MM.1S (cell line): ENCODE data around the gene APBB2.

Experiments used
- CTCF ChIP-seq: fragments of 300-600 bp; sonication (generic); IDR thresholded peaks from 2 replicates; pipeline ENCODE4 v1.5.1; 2016; ENCODE audit warnings: antibody characterized with exemption, low read length, mixed read lengths
- EZH2 ChIP-seq: fragments of 300-600 bp; sonication (generic); optimal IDR thresholded peaks from 2 replicates; pipeline ENCODE3; 2017; ENCODE audit warnings: low read depth, mild to moderate bottlenecking, antibody characterized with exemption, low read length, mixed read lengths
- EZH2phosphoT487 ChIP-seq: fragments of 300-600 bp; sonication (generic); IDR thresholded peaks from 2 replicates; pipeline ENCODE4 v1.6.1; 2018; ENCODE audit warnings: antibody characterized with exemption, low read length

GRCh38 chr4:41215969-41216293, 1.6 kb upstream of the APBB2 start:
- TF ChIP-seq EZH2 (no peak), CTCF (no peak), EZH2phosphoT487 (no peak)
